BJ (cell line): Measurements from ENCODE around the gene EXTL2. TPM values are rescaled to one million over a fixed set of nuclear protein-coding genes. Genes with fewer than 3 reads are reported as not detected.
A peak's percentile ranks its signal among the peaks of the same experiment; 100 is the strongest.
"Not testable (repeated sequence)": the region's sequence is repeated elsewhere in the genome, so short reads cannot be mapped to it uniquely, and the experiment has no call there.

ENCODE experiments used
- CTCF ChIA-PET: fragments of 350-600 bp; formaldehyde crosslinking; extraction: SDS; loops from one replicate; lab custom pipeline; 2021; ENCODE audit warnings: antibody characterized with exemption, inconsistent platforms; lab: Yijun Ruan, JAX
- POLR2A ChIA-PET: fragments of 300-600 bp; sonication (Branson Sonifier 250); formaldehyde crosslinking; extraction: SDS; loops from one replicate; lab custom pipeline; 2021; ENCODE audit warnings: antibody characterized with exemption; lab: Charles Lee
- DNase-seq: peaks from one replicate; pipeline ENCODE4 v3.0.0-alpha.2; 2011; ENCODE audit warnings: low read depth
- H3K27me3 ChIP-seq: 2 replicates; pipeline ENCODE4 v1.6.0; 2011; ENCODE audit warnings: low read length; ENCODE audit not compliant: control insufficient read depth, insufficient read depth
- H3K36me3 ChIP-seq: 2 replicates; pipeline ENCODE4 v1.5.1; 2011; ENCODE audit warnings: low read length; ENCODE audit not compliant: control insufficient read depth, insufficient read depth
- H3K4me3 ChIP-seq: 2 replicates; pipeline ENCODE4 v1.5.1; 2011; ENCODE audit warnings: low read depth, mild to moderate bottlenecking, control low read depth, low read length
- polyA plus RNA-seq: library from polyadenylated mRNA; depleted of rRNA; stranded (reverse); fragments of >200 nt; gene quantifications from 2 replicates; pipeline ENCODE4 v1.2.3, GENCODE V29; 2011
- TF ChIP-seq, protein P1 (sequence below): IDR thresholded peaks from 2 replicates; pipeline ENCODE4 v1.5.1; 2011; ENCODE audit warnings: low read depth, mild to moderate bottlenecking, control low read depth, inconsistent platforms, low read length, moderate library complexity; ENCODE audit not compliant: insufficient read depth

The EXTL2 gene
- polyA plus RNA-seq, 1 experiment = 13.7 TPM

- TF ChIP-seq, protein P1, sequence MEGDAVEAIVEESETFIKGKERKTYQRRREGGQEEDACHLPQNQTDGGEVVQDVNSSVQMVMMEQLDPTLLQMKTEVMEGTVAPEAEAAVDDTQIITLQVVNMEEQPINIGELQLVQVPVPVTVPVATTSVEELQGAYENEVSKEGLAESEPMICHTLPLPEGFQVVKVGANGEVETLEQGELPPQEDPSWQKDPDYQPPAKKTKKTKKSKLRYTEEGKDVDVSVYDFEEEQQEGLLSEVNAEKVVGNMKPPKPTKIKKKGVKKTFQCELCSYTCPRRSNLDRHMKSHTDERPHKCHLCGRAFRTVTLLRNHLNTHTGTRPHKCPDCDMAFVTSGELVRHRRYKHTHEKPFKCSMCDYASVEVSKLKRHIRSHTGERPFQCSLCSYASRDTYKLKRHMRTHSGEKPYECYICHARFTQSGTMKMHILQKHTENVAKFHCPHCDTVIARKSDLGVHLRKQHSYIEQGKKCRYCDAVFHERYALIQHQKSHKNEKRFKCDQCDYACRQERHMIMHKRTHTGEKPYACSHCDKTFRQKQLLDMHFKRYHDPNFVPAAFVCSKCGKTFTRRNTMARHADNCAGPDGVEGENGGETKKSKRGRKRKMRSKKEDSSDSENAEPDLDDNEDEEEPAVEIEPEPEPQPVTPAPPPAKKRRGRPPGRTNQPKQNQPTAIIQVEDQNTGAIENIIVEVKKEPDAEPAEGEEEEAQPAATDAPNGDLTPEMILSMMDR = no peak
- Histone ChIP-seq H3K27me3 (no peaks in the 10 kb centered on the region), H3K4me3 (peak overlapping the region; percentile 75), H3K36me3 (no peaks in the 10 kb centered on the region)
- POLR2A ChIA-PET = no interaction called here
- no peak for DNase-seq
- CTCF ChIA-PET = interaction anchor here (0.9 to 1.5 kb wide), 4 partner anchors 10 to 434 kb away, joined by 3 to 5 read pairs (median 4); no protein-coding TSS in a partner anchor
Measured at GRCh38 chr1:100893718-100894117, 924 bp downstream of the EXTL2 start.

GRCh38 chr1:100892554-100892953 is 2.1 kb downstream of the EXTL2 start:
- no peaks in the 10 kb centered on the region for H3K27me3 ChIP-seq
- TF ChIP-seq, protein P1 = no peak
- CTCF ChIA-PET = no interaction called here
- no peak overlapping the region for H3K4me3 ChIP-seq
- no peaks in the 10 kb centered on the region for H3K36me3 ChIP-seq
- no peak for DNase-seq
- POLR2A ChIA-PET = no interaction called here

DNA sequence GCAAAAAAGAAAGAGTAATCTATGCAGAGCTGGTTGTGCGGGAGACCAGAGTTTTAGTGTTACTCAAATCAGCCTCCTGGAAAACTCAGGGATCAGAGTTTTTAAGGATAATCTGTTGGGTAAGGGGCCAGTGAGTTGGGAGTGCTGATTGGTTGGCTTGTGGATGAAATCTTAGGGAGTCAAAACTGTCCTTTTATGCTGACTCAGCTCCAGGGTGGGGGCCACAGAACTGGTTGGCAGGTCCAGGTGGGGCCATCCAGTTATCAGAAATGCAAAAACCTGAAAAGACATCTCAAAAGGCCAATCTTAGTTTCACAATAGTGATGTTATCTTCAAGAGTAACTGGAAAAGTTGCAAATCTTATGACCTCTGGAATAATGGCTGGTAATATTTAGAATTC is 3.3 kb downstream of the EXTL2 start:
- ChIA-PET CTCF (interaction anchor here (2.2 kb wide), 1 partner anchor 23 kb away, joined by 8 read pairs; no protein-coding TSS in a partner anchor), POLR2A (no interaction called here)
- no peak for DNase-seq
- TF ChIP-seq, protein P1 = no peak
- no peak overlapping the region for H3K4me3 ChIP-seq
- no peaks in the 10 kb centered on the region for H3K36me3 ChIP-seq
- no peaks in the 10 kb centered on the region for H3K27me3 ChIP-seq

GRCh38 chr1:100889869-100890482 is 4.7 kb downstream of the EXTL2 start:
- H3K27me3 ChIP-seq, H3K36me3 ChIP-seq, H3K4me3 ChIP-seq, POLR2A ChIA-PET, DNase-seq: not testable (repeated sequence)
- CTCF ChIA-PET = interaction anchor here (2.2 kb wide), 1 partner anchor 21 kb away, joined by 8 read pairs; no protein-coding TSS in a partner anchor

DNA sequence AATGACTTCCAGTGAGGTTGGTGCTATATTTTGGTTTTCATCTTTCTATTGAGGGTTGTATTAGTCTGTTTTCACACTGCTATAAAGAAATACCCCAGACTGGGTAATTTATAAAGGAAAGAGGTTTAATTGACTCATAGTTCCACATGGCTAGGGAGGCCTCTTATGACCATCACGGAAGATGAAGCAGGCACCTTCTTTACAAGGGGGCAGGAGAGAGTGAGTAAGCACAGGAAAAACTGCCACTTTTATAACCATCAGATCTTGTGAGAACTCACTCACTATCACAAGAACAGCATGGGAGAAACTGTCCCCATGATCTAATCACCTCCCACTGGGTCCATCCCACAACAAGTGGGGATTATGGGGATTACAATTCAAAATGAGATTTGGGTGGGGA is 5.6 kb downstream of the EXTL2 start:
- DNase-seq, H3K27me3 ChIP-seq, H3K36me3 ChIP-seq, H3K4me3 ChIP-seq, CTCF ChIA-PET, POLR2A ChIA-PET: not testable (repeated sequence)

DNA sequence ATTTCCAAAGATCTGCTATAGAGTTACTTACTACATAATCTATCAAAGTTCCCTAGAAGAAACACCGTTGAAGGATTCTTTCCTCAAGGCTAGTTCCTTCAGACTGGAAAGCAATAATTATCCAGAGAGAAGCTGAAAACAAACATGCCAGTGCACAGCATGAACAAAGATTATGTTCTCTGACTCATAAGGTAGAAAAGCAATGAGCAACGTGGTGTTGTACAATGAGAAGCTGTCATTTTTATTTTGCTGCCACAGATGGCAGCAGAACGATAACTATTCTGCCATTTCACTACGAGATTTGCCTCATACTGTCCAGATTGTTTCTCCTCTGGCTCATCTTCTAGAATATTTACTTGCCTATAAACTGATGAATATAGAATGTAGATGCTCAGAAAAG is 10.7 kb downstream of the EXTL2 start:
- Histone ChIP-seq H3K4me3 (no peak overlapping the region), H3K36me3 (no peaks in the 10 kb centered on the region), H3K27me3 (no peaks in the 10 kb centered on the region)
- ChIA-PET POLR2A (no interaction called here), CTCF (interaction anchor here (1.0 to 7.5 kb wide), 3 partner anchors 10 to 405 kb away, joined by 3 to 40 read pairs (median 4); partner anchors contain the start of gene EXTL2)
- TF ChIP-seq, protein P1 = 0 out of 2 replicates have a peak, but pooled peaks have one; percentile 11
- DNase-seq = no peak
